BLaER1 (cell line): ENCODE results near the gene RPL19.
"Not testable (repeated sequence)": the region's sequence is repeated elsewhere in the genome, so short reads cannot be mapped to it uniquely, and the experiment has no call there.

Experiments used
- H3K27ac ChIP-seq: shearing (Covaris generic); formaldehyde crosslinking; 2 replicates; pipeline ENCODE4 v1.8.1; 2022
- H3K27me3 ChIP-seq: shearing (Covaris generic); formaldehyde crosslinking; 2 replicates; pipeline ENCODE4 v1.8.1; 2022
- H3K36me3 ChIP-seq: shearing (Covaris generic); formaldehyde crosslinking; 2 replicates; pipeline ENCODE4 v1.8.1; 2022
- H3K4me1 ChIP-seq: shearing (Covaris generic); formaldehyde crosslinking; 2 replicates; pipeline ENCODE4 v1.8.1; 2022
- H3K4me2 ChIP-seq: shearing (Covaris generic); formaldehyde crosslinking; 2 replicates; pipeline ENCODE4 v1.8.1; 2022
- H3K4me3 ChIP-seq: shearing (Covaris generic); formaldehyde crosslinking; 2 replicates; pipeline ENCODE4 v1.8.1; 2022
- H3K9ac ChIP-seq: shearing (Covaris generic); formaldehyde crosslinking; 2 replicates; pipeline ENCODE4 v1.8.1; 2022
- H3K9me3 ChIP-seq: shearing (Covaris generic); formaldehyde crosslinking; 2 replicates; pipeline ENCODE4 v1.8.1; 2022
- H4K20me1 ChIP-seq: shearing (Covaris generic); formaldehyde crosslinking; 2 replicates; pipeline ENCODE4 v1.8.1; 2022
- Cebpa-rat ChIP-seq: shearing (Covaris generic); IDR thresholded peaks from 2 replicates; pipeline ENCODE4 v1.8.1; 2022

RPL19 gene

DNA sequence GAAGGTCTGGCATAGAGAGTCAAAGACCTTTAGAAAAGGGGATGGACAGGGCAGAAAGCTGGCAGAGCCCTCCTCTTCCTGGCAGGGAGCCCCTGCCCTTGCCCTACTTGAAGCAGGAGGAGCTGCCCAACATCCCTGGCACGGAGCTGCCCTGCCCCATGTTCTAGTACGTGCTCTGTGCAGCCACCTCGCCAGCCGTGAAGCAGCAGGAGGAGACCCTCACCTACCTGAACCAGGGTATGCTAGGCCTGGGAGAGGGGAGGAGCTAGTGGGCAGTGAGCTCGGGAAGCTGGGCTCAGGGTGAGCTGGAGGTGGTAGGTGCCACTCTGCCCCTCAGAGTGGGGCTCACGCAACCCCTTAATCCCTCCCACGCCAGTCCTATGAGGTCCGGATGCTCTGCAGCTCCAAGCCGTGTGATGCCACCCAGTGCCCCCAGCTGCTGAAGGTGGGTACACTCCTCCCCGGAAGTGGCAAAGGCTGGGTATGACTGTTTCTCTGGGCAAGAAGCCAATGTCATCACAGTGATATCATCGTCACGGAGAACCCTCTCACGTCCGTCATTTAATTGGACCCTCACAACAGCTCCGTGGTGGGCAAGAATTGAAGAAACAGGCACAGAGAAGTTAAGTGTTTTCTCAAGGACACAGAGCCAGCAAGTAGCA lies 38.4 kb downstream of the RPL19 start:
- H3K9ac ChIP-seq, result no peak overlapping the region; the same call in 1 of the 2 replicates
- H3K9me3 ChIP-seq, result no peaks in the 10 kb centered on the region
- H3K4me2 ChIP-seq, result peak overlapping the region; percentile 75
- TF ChIP-seq Cebpa-rat, result no peak
- no peak overlapping the region for H3K4me3 ChIP-seq
- H3K27me3 ChIP-seq, result no peaks in the 10 kb centered on the region
- peak overlapping the region; percentile 47; the same call in 1 of the 2 replicates for H3K27ac ChIP-seq
- peaks cover 79% of the 10 kb centered on the region for H3K4me1 ChIP-seq
- no peaks in the 10 kb centered on the region for H4K20me1 ChIP-seq
- H3K36me3 ChIP-seq, result no peaks in the 10 kb centered on the region

DNA sequence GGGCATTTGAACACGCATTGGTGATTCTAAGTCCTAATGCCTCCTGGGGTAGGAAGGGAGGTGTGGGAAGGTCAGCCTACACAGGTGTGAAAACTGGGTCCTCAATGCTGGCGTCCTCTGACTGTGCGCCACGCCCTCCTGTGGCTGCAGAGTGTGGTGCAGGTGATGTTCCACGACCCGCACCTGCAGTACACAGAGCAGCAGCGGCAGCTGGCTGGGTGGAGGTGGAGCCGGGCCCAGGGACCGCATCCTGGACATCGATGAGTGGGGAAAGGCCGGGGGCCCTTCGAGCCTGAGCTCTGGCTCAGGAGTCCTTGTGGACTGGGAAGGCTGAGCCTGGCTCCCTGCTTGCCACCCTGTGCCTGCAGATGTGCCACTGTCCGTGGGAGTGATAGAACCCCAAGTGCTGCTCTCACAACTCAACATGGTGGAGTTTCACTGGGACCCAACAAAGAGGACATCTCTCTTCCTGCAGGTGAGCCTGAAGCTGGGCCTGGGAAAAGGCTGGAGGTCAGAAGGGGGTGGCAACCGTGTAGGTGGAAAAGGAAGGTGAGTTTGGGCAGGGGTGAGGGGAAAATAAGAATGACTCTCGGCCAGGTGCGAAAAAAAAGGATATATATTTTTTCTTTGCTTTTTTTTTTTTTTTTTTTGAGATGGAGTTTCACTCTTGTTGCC lies 39.7 kb downstream of the RPL19 start:
- Histone ChIP-seq H3K9ac (no peak overlapping the region), H3K36me3 (no peaks in the 10 kb centered on the region), H3K4me3 (no peak overlapping the region), H3K4me2 (peak overlapping the region; percentile 75), H3K9me3 (no peaks in the 10 kb centered on the region), H4K20me1 (peaks cover 7% of the 10 kb centered on the region), H3K4me1 (peaks cover 90% of the 10 kb centered on the region), H3K27me3 (no peaks in the 10 kb centered on the region), H3K27ac (no peak overlapping the region)
- no peak for TF ChIP-seq Cebpa-rat

DNA sequence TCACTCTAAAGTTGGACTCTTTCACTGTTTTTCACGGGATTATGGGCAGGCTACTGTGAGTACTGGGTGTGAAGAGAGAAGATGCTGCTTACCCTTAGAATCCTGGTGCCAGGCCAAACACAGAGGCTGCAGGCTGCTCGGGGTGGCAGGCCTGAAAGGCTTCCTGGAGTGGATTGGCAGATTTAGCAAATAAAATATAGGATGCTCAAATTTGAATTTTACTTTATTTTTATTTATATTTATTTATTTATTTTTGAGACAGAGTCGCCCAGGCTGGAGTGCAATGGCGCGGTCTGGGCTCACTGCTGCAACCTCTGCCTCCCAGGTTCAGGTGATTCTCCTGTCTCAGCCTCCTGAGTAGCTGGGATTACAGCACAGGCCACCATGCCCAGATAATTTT lies 40.5 kb downstream of the RPL19 start:
- Histone ChIP-seq H3K36me3 (no peaks in the 10 kb centered on the region), H3K27me3 (no peaks in the 10 kb centered on the region), H3K4me2 (no peak overlapping the region), H3K27ac (no peak overlapping the region), H4K20me1 (peaks cover 7% of the 10 kb centered on the region), H3K4me1 (peaks cover 84% of the 10 kb centered on the region), H3K4me3 (no peak overlapping the region), H3K9ac (no peak overlapping the region), H3K9me3 (no peaks in the 10 kb centered on the region)
- TF ChIP-seq Cebpa-rat, result no peak

DNA sequence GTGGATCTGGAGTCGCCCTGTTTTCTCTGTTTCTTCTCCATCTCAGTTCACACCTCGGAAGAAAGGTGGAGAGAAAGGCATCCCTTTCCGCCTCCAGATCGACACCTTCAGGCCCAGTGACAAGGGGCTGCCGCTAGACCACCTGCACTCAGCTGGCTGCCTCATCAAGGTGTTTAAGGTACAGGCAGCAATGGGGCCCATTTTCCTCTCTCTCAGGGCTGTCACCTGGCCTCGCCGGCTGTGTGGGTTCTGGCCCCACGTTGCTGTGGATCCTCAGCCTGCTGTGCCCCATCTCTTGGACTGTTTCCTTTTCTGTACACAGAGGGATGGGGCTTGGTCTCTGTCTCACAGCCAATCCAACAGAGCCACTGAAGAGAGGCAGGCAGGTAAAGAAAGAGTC lies 43.1 kb downstream of the RPL19 start:
- peaks cover 69% of the 10 kb centered on the region for H3K4me1 ChIP-seq
- H3K27me3 ChIP-seq, result no peaks in the 10 kb centered on the region
- peaks cover 7% of the 10 kb centered on the region for H4K20me1 ChIP-seq
- no peak for TF ChIP-seq Cebpa-rat
- H3K36me3 ChIP-seq, result no peaks in the 10 kb centered on the region
- no peak overlapping the region; the same call in 1 of the 2 replicates for H3K4me3 ChIP-seq
- no peak overlapping the region for H3K27ac ChIP-seq
- no peak overlapping the region; the same call in 1 of the 2 replicates for H3K9ac ChIP-seq
- no peaks in the 10 kb centered on the region for H3K9me3 ChIP-seq
- peak overlapping the region; percentile 97 for H3K4me2 ChIP-seq

DNA sequence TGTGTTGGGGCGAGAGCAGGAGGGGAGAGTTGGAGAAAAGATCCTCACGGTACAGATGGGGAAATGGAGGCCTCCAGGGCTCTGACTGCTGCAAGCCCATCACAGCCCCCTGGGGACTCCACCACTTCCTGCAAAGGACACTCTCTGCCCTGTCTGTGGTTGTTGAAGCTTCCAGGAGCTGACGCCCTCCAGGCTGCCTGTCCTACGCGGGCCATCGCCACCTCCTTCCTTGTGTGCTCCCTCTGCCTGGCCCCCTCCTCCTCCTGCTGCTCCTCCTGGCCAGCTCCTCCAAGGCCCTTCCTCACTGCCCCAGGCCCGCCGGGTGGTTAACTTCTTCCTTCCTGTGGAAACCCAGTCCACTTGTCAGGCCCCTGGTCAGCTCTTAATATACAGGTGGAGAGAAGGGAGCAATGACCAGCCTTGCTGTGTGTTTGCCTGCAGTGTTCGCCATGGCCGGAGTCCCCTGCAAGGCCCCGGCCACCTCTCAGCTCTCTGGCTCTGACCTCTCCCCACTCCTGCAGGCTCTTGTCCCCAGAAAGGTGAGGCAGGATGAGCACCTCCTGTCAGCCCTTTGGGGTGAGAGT lies 44.0 kb downstream of the RPL19 start:
- H4K20me1 ChIP-seq, result peaks cover 7% of the 10 kb centered on the region
- peaks cover 64% of the 10 kb centered on the region for H3K4me1 ChIP-seq
- H3K4me3 ChIP-seq, result peak overlapping the region; percentile 53
- H3K36me3 ChIP-seq, result no peaks in the 10 kb centered on the region
- H3K9ac ChIP-seq, result peak overlapping the region; percentile 20; the same call in 1 of the 2 replicates
- no peaks in the 10 kb centered on the region for H3K27me3 ChIP-seq
- H3K9me3 ChIP-seq, result no peaks in the 10 kb centered on the region
- peak overlapping the region; percentile 64 for H3K27ac ChIP-seq
- TF ChIP-seq Cebpa-rat, result no peak
- H3K4me2 ChIP-seq, result peak overlapping the region; percentile 97

DNA sequence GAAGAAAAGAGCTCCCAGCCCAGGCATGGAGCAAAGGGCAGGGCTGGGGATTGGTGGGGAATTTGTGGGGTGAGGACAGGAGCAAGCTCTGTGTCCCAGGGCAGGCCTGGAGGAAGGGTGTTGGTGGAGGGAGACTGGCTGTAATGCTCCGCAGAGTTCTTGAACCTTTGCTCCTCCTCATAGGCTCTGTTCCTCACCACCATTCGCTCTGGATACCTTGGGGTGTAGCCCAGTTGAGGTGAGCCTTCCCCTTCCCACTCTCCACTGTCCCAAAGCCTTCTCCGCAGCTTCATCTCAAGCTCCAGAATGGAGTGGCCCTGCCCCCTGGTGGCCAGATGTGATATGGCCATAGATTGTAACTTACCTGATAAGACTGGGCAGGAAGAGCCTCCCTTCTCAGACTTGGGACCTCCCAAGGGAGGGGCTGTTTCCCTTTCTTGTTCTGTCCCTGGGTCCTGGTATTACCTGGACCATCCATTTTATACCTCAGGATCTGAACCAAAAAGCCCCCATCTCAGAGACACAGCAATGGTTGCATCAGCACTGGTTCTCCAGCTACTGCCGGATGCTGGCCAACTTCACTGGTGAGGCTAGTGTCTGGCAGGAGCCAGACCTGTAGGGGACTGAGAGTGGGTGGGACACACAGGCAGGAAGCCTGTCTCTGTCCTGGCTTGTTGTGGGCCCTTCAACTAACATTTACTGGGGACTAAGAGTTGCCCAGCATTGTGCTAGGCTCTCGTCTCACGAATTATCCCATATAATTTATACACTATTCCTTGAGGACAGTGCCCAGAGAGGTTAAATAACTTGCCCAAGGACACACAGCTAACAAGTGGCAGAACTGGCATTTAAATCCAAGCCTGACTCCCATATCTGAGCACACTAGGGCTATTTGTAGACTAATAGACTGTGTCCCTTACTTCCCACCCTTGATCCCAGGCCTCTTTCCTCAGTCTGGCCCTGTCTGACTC lies 44.8 kb downstream of the RPL19 start:
- Histone ChIP-seq H3K27me3 (no peaks in the 10 kb centered on the region), H3K9ac (peak overlapping the region; percentile 20; the same call in 1 of the 2 replicates), H3K36me3 (no peaks in the 10 kb centered on the region), H3K27ac (peak overlapping the region; percentile 64), H4K20me1 (peaks cover 7% of the 10 kb centered on the region), H3K4me1 (peaks cover 56% of the 10 kb centered on the region), H3K4me2 (peak overlapping the region; percentile 97), H3K9me3 (no peaks in the 10 kb centered on the region), H3K4me3 (peak overlapping the region; percentile 53)
- TF ChIP-seq Cebpa-rat, result no peak

DNA sequence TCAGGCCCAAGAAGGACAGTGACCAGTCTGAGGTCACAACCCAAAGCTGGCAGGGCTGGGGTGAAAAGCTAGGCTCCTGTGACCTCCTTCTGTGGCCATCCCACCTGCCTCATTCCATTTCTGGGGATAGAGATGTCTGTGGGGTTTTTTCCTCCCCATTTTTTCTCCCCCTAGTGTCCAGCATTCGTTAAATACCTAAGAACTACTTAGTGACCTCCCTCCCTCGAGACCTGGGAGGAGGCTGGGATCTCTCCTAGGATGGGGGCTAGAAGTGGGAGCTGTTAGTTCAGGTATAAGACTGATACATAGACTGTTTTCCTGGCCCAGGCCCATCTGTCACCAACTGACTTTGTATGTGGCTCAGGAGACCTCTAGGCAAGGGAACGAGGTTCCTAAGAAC lies 46.2 kb downstream of the RPL19 start:
- Histone ChIP-seq H3K4me2 (no peak overlapping the region), H4K20me1 (peaks cover 7% of the 10 kb centered on the region), H3K27me3 (no peaks in the 10 kb centered on the region), H3K27ac (no peak overlapping the region), H3K4me1 (peaks cover 53% of the 10 kb centered on the region), H3K9me3 (no peaks in the 10 kb centered on the region), H3K9ac (no peak overlapping the region), H3K36me3 (no peaks in the 10 kb centered on the region), H3K4me3 (no peak overlapping the region)
- no peak for TF ChIP-seq Cebpa-rat

DNA sequence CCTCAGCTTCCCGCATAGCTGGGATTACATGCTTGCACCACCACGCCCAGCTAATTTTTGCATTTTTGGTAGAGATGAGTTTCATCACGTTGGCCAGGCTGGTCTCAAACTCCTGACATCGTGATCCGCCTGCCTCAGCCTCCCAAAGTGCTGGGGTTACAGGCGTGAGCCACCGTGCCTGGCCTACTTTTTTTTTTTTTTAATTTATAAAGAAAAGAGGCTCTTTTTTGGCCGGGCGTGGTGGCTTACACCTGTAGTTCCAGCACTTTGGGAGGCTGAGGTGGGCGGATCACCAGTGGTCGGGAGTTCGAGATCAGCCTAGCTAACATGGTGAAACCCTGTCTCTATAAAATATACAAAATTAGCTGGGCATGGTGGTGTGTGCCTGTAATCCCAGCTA lies 50.0 kb downstream of the RPL19 start:
- H3K4me3 ChIP-seq, H3K9ac ChIP-seq, H3K27ac ChIP-seq, H3K4me2 ChIP-seq, H3K27me3 ChIP-seq, H4K20me1 ChIP-seq, H3K9me3 ChIP-seq: not testable (repeated sequence)
- peaks cover 15% of the 10 kb centered on the region for H3K4me1 ChIP-seq
- H3K36me3 ChIP-seq, result peaks cover 20% of the 10 kb centered on the region

DNA sequence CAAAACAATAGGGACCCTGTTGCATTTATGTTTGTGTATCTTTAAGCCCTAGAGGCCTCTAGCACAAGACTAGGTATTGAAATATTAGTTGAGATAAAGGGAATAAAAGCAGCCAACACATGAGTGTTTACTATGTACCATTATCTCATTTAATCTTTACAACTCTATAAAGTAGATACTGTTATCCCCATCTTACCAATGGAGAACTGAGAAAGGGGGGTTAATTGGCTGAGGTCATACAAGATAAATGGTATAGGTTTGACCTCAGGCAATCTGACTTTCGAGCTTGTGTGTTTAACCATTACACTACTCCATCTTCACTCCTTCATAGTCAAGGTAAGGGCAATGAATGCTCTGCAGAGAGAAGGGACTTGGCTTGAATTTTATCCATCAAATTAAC lies 51.9 kb downstream of the RPL19 start:
- no peaks in the 10 kb centered on the region for H3K9me3 ChIP-seq
- no peak overlapping the region for H3K4me3 ChIP-seq
- no peak overlapping the region for H3K4me2 ChIP-seq
- H3K9ac ChIP-seq, result no peak overlapping the region
- peaks cover 15% of the 10 kb centered on the region for H3K4me1 ChIP-seq
- H4K20me1 ChIP-seq, result no peaks in the 10 kb centered on the region
- peaks cover 33% of the 10 kb centered on the region for H3K36me3 ChIP-seq
- no peak for TF ChIP-seq Cebpa-rat
- H3K27me3 ChIP-seq, result no peaks in the 10 kb centered on the region
- no peak overlapping the region for H3K27ac ChIP-seq
